A549 (cell line): Measurements from ENCODE around the gene ODAD3. TPM values are rescaled to one million over a fixed set of nuclear protein-coding genes. Genes with fewer than 3 reads are reported as not detected.
"Not testable (repeated sequence)": the region's sequence is repeated elsewhere in the genome, so short reads cannot be mapped to it uniquely, and the experiment has no call there.

Experiments used
- ATAC-seq, 2 experiments: fragments of 200-7000 bp in 1 of 2; fragments of >200 bp in 1 of 2; cut with Nextera tagmentation in 1 of 2; cut with Tn5 transposase in 1 of 2; 3 replicates each; pipeline versions ENCODE4 v1.8.0 to v1.9.1; 2018 to 2020; ENCODE audit warnings: mild to moderate bottlenecking in 1 of 2, moderate library complexity in 1 of 2
- CTCF ChIA-PET: fragments of 300-600 bp; sonication (Branson Sonifier 250); formaldehyde crosslinking; extraction: SDS; loops from one replicate; lab custom pipeline; 2021; ENCODE audit warnings: antibody characterized with exemption, inconsistent platforms; lab: Yijun Ruan, JAX
- POLR2A ChIA-PET: fragments of 350-600 bp; formaldehyde crosslinking; extraction: SDS; loops from one replicate; lab custom pipeline; 2021; ENCODE audit warnings: antibody characterized with exemption, inconsistent platforms; lab: Yijun Ruan, JAX
- DNase-seq, 2 experiments: peaks; one replicate each; pipeline versions ENCODE4 v3.0.0 to v3.0.0-alpha.2; 2011 to 2016; ENCODE audit warnings: low read depth in 1 of 2, low spot score in 1 of 2
- FAIRE-seq: peaks from 2 replicates; lab custom pipeline; 2011; peaks lifted over from hg19 to GRCh38; lab: Jason Lieb, UNC
- H3K27ac ChIP-seq, 2 experiments: fragments of >200 bp; sonication (Bioruptor Twin); formaldehyde crosslinking; 3 replicates each; pipeline ENCODE4 v1.5.1; 2016 to 2017
- H3K4me1 ChIP-seq: fragments of >200 bp; sonication (Bioruptor Twin); formaldehyde crosslinking; 3 replicates; pipeline ENCODE4 v1.6.1; 2016
- H3K4me2 ChIP-seq: fragments of >200 bp; sonication (Bioruptor Twin); formaldehyde crosslinking; 3 replicates; pipeline ENCODE4 v1.6.1; 2016
- H3K4me3 ChIP-seq: fragments of >200 bp; sonication (Bioruptor Twin); formaldehyde crosslinking; 3 replicates; pipeline ENCODE4 v1.5.1; 2016
- H3K9me3 ChIP-seq: fragments of >200 bp; sonication (Bioruptor Twin); formaldehyde crosslinking; 3 replicates; pipeline ENCODE4 v1.6.1; 2016
- BHLHE40 ChIP-seq: IDR thresholded peaks from 2 replicates; pipeline ENCODE4 v1.6.1; 2012; ENCODE audit warnings: low read depth, low read length, inconsistent platforms
- CHD4 ChIP-seq: fragments of 200-600 bp; sonication (generic); IDR thresholded peaks from 2 replicates; pipeline ENCODE4 v1.6.1; 2016; ENCODE audit warnings: antibody characterized with exemption, mild to moderate bottlenecking, borderline replicate concordance
- E2F6 ChIP-seq: IDR thresholded peaks from 2 replicates; pipeline ENCODE4 v1.6.1; 2012; ENCODE audit warnings: low read depth, borderline replicate concordance
- FOSB ChIP-seq: fragments of 250-450 bp; sonication (Bioruptor Pico); IDR thresholded peaks from 2 replicates; pipeline ENCODE4 v1.5.0; 2020; ENCODE audit warnings: mild to moderate bottlenecking, moderate library complexity
- HOXA7 ChIP-seq: fragments of 250-450 bp; sonication (Bioruptor Pico); IDR thresholded peaks from 2 replicates; pipeline ENCODE4 v1.5.0; 2020; ENCODE audit warnings: mild to moderate bottlenecking, moderate library complexity
- HOXB5 ChIP-seq: fragments of 250-450 bp; sonication (Bioruptor Pico); IDR thresholded peaks from 2 replicates; pipeline ENCODE4 v1.5.0; 2020; ENCODE audit warnings: mild to moderate bottlenecking, moderate library complexity
- MAFK ChIP-seq: fragments of 450-650 bp; IDR thresholded peaks from 2 replicates; pipeline ENCODE4 v1.6.1; 2014; ENCODE audit not compliant: partially characterized antibody
- NFE2L2 ChIP-seq: fragments of 150-350 bp; conservative IDR thresholded peaks from 2 replicates; pipeline ENCODE4 v1.6.1; 2014; ENCODE audit warnings: low read length
- NPAS2 ChIP-seq: fragments of 250-450 bp; sonication (Bioruptor Pico); IDR thresholded peaks from 2 replicates; pipeline ENCODE4 v1.8.0; 2022; ENCODE audit warnings: mild to moderate bottlenecking, moderate library complexity, borderline replicate concordance
- NR3C1 ChIP-seq: fragments of >200 bp; sonication (Bioruptor Twin); formaldehyde crosslinking; IDR thresholded peaks from 3 replicates; pipeline ENCODE4 v1.6.1; 2017
- POLR2A ChIP-seq: IDR thresholded peaks from 2 replicates; pipeline ENCODE4 v1.6.1; 2012; ENCODE audit warnings: mild to moderate bottlenecking, low read length
- RAD21 ChIP-seq, 2 experiments: fragments of >200 bp in 1 of 2; sonication (Bioruptor Twin) in 1 of 2; formaldehyde crosslinking in 1 of 2; IDR thresholded peaks in 1 of 2; conservative IDR thresholded peaks in 1 of 2; 2 replicates in 1 of 2; 3 replicates in 1 of 2; pipeline ENCODE4 v1.6.1; 2012 to 2018; ENCODE audit warnings: inconsistent platforms in 1 of 2
- RARB ChIP-seq: fragments of 250-450 bp; sonication (Bioruptor Pico); IDR thresholded peaks from 2 replicates; pipeline ENCODE4 v1.8.0; 2021; ENCODE audit warnings: mild to moderate bottlenecking, moderate library complexity
- RFX5 ChIP-seq: fragments of 450-650 bp; IDR thresholded peaks from 2 replicates; pipeline ENCODE4 v1.7.1; 2014; ENCODE audit warnings: antibody characterized with exemption, mild to moderate bottlenecking, moderate library complexity
- TFCP2L1 ChIP-seq: fragments of 250-450 bp; sonication (Bioruptor Pico); IDR thresholded peaks from 2 replicates; pipeline ENCODE4 v1.5.0; 2021; ENCODE audit warnings: mild to moderate bottlenecking
- USF2 ChIP-seq: fragments of 450-650 bp; IDR thresholded peaks from 2 replicates; pipeline ENCODE4 v1.6.1; 2014; ENCODE audit warnings: antibody characterized with exemption
- ZFP36 ChIP-seq: fragments of 450-650 bp; IDR thresholded peaks from 2 replicates; pipeline ENCODE4 v1.6.1; 2014; ENCODE audit warnings: borderline replicate concordance; ENCODE audit not compliant: partially characterized antibody
- ZNF302 ChIP-seq: fragments of 250-450 bp; sonication (Bioruptor Pico); IDR thresholded peaks from 2 replicates; pipeline ENCODE4 v1.9.0; 2021; ENCODE audit warnings: inconsistent platforms, mild to moderate bottlenecking, moderate library complexity
- ZSCAN20 ChIP-seq: fragments of 250-450 bp; sonication (Bioruptor Pico); IDR thresholded peaks from 2 replicates; pipeline ENCODE4 v1.8.0; 2022; ENCODE audit warnings: mild to moderate bottlenecking, moderate library complexity
- WGBS: methylation state at CpG from one replicate; pipeline ENCODE4 v1.1.6; 2017; ENCODE audit errors: missing lambda C conversion rate; 5-methylcytosine and 5-hydroxymethylcytosine counted together
- polyA plus RNA-seq, 4 experiments: library from polyadenylated mRNA; depleted of rRNA in 3 of 4; stranded (reverse); fragments of >200 nt; fragmentation: RNase III in 1 of 4; extraction: RNeasy Plus Mini Kit Qiagen cat#74134 plus additional on column Dnase treatment in 1 of 4; gene quantifications; 2 replicates in 3 of 4; 3 replicates in 1 of 4; pipeline ENCODE4 v1.2.3, GENCODE V29; 2011 to 2017
- TF ChIP-seq, protein P1 (sequence below): fragments of 250-450 bp; sonication (Bioruptor Pico); IDR thresholded peaks from 2 replicates; pipeline ENCODE4 v1.5.0; 2021; ENCODE audit warnings: mild to moderate bottlenecking, moderate library complexity, borderline replicate concordance

Gene ODAD3
- polyA plus RNA-seq, 2 of the 4 experiments (the other 2 are of a cell fraction) = 0.70 to 0.99 TPM

- Histone ChIP-seq H3K4me2 (no peak overlapping the region), H3K4me3 (no peak overlapping the region), H3K4me1 (peaks cover 13% of the 10 kb centered on the region; the same call in 2 of the 3 replicates), H3K27ac (no peak overlapping the region), H3K9me3 (no peaks in the 10 kb centered on the region)
- ChIA-PET POLR2A (no interaction called here), CTCF (no interaction called here)
- FAIRE-seq = no peak
- 94% methylated on average over 9 of the region's 9 CpGs for WGBS
- no peak for TF ChIP-seq ZNF302 (CRISPR knock-in tag)
- no peak for TF ChIP-seq TFCP2L1 (CRISPR knock-in tag)
- TF ChIP-seq RARB (CRISPR knock-in tag) = no peak
- no peak for TF ChIP-seq BHLHE40
- TF ChIP-seq CHD4 = no peak
- TF ChIP-seq RAD21 (conservative IDR thresholded peaks at IDR 0.05 in 1 of 2, IDR thresholded peaks at IDR 0.05 in 1 of 2) = no peak
- no peak for TF ChIP-seq HOXA7 (CRISPR knock-in tag)
- TF ChIP-seq ZSCAN20 (CRISPR knock-in tag) = no peak
- no peak for DNase-seq
- no peak for ATAC-seq
Observed at GRCh38 chr19:11437955-11438354, 3.0 kb upstream of the ODAD3 start.

- Histone ChIP-seq H3K4me3 (peak overlapping the region; percentile 84), H3K4me2 (peak overlapping the region; percentile 98), H3K9me3 (no peaks in the 10 kb centered on the region), H3K27ac (peak overlapping the region; percentile 86 to 90), H3K4me1 (peaks cover 13% of the 10 kb centered on the region; the same call in 2 of the 3 replicates)
- CTCF ChIA-PET = interaction anchor here (0.5 to 1.9 kb wide), 16 partner anchors 9 to 143 kb away, joined by 3 to 6 read pairs (median 4); partner anchors contain the start of gene RGL3
- ATAC-seq (peak in 1 of 2 experiments; percentile 9; a peak in 4 of 6 replicates), FAIRE-seq (no peak), DNase-seq (no peak)
- 4% methylated on average over 12 of the region's 21 CpGs for WGBS
- no peak for TF ChIP-seq NFE2L2
- POLR2A ChIA-PET = interaction anchor here (1.0 to 1.4 kb wide), 5 partner anchors 12 to 91 kb away, joined by 3 to 9 read pairs (median 3); partner anchors contain the start of genes CCDC159, SWSAP1 and TMEM205
Observed at GRCh38 chr19:11435833-11436313, 952 bp upstream of the ODAD3 start.

DNA sequence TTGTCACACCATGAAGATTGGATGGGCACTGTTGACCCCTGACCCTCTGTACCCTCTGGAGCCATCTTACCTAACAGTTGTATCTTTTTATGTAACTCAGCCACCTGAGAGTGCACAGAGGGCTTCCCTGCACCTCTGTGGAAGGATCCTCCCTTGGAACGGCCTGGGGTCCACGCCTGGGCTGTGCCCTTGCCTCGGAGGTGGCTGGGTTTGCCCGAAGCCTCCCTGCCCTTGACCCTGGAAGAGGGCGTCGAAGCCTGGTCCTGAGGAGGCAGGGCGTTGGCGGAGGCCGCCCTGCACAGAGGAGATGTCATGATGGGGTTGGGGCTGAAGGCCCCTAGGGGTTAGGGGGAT, 241 bp downstream of the ODAD3 start:
- peak overlapping the region; percentile 95 for H3K4me2 ChIP-seq
- peak overlapping the region; percentile 46 for H3K4me3 ChIP-seq
- TF ChIP-seq ZFP36 = no peak
- TF ChIP-seq RFX5 = no peak
- no peak for TF ChIP-seq NR3C1
- TF ChIP-seq HOXB5 (CRISPR knock-in tag) = no peak
- TF ChIP-seq POLR2A = no peak
- 0 out of 2 replicates have a peak, but pooled peaks have one; percentile 4 for TF ChIP-seq E2F6
- no peak for TF ChIP-seq ZSCAN20 (CRISPR knock-in tag)
- no peaks in the 10 kb centered on the region for H3K9me3 ChIP-seq
- ChIA-PET CTCF (interaction anchor here (0.6 to 1.9 kb wide), 15 partner anchors 8 to 141 kb away, joined by 3 to 7 read pairs (median 4); partner anchors contain the start of gene RGL3), POLR2A (interaction anchor here (0.7 to 1.4 kb wide), 7 partner anchors 11 to 90 kb away, joined by 3 to 9 read pairs (median 3); partner anchors contain the start of genes CCDC159, EPOR, RGL3 and SWSAP1)
- H3K27ac ChIP-seq = peak overlapping the region; percentile 66 to 89
- ATAC-seq = peak; percentile 49 to 63; a peak in 5 of 6 replicates
- FAIRE-seq = no peak
- WGBS = no CpG with 5 or more reads among the region's 9 CpGs
- H3K4me1 ChIP-seq = peaks cover 13% of the 10 kb centered on the region; the same call in 2 of the 3 replicates
- peak in 1 of 2 experiments; percentile 28 for DNase-seq

DNA sequence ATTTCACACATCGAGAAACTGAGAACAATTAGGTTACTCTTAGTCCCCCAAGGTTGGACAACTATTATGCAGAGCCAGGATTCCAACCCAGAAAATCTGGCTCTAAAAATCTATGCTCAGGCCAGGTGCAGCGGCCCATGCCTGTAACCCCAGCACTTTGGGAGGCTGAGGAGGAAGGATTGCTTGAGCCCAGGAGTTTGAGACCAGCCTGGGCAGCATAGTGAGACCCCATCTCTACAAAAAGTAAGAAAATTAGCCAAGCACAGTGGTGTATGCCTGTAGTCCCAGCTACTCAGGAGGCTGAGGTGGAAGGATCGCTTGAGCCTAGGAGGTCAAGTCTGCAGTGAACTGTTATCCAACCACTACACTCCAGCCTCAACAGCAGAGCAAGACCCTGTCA, 1.4 kb downstream of the ODAD3 start:
- CTCF ChIA-PET = interaction anchor here (0.7 to 7.1 kb wide), 2 partner anchors 52 to 988 kb away, joined by 3 to 34 read pairs; no protein-coding TSS in a partner anchor
- DNase-seq, ATAC-seq, H3K4me2 ChIP-seq, H3K4me3 ChIP-seq, FAIRE-seq, POLR2A ChIA-PET, H3K9me3 ChIP-seq, H3K27ac ChIP-seq: not testable (repeated sequence)
- 89% methylated on average over 3 of the region's 3 CpGs for WGBS
- H3K4me1 ChIP-seq = peaks cover 13% of the 10 kb centered on the region; the same call in 2 of the 3 replicates

- H3K4me3 ChIP-seq = no peak overlapping the region
- ChIA-PET POLR2A (no interaction called here), CTCF (interaction anchor here (1.0 to 1.3 kb wide), 3 partner anchors 8 to 56 kb away, joined by 3 to 4 read pairs (median 3); partner anchors contain the start of genes ODAD3 and PRKCSH)
- DNase-seq (no peak), FAIRE-seq (no peak), ATAC-seq (no peak)
- no peak overlapping the region for H3K27ac ChIP-seq
- no peak overlapping the region for H3K4me2 ChIP-seq
- 82% methylated on average over 16 of the region's 19 CpGs for WGBS
- no peaks in the 10 kb centered on the region for H3K9me3 ChIP-seq
- no peaks in the 10 kb centered on the region for H3K4me1 ChIP-seq
- TF ChIP-seq USF2 (no peak), MAFK (no peak), NPAS2 (CRISPR knock-in tag) (no peak), FOSB (CRISPR knock-in tag) (no peak)
- TF ChIP-seq, protein P1, sequence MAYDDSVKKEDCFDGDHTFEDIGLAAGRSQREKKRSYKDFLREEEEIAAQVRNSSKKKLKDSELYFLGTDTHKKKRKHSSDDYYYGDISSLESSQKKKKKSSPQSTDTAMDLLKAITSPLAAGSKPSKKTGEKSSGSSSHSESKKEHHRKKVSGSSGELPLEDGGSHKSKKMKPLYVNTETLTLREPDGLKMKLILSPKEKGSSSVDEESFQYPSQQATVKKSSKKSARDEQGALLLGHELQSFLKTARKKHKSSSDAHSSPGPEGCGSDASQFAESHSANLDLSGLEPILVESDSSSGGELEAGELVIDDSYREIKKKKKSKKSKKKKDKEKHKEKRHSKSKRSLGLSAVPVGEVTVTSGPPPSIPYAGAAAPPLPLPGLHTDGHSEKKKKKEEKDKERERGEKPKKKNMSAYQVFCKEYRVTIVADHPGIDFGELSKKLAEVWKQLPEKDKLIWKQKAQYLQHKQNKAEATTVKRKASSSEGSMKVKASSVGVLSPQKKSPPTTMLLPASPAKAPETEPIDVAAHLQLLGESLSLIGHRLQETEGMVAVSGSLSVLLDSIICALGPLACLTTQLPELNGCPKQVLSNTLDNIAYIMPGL (CRISPR knock-in tag) = no peak
Observed at GRCh38 chr19:11426656-11427055, 8.3 kb downstream of the ODAD3 start.
